COLO668 (cell line): ENCODE data around the gene ITPR2.
"Not testable (repeated sequence)": the region's sequence is repeated elsewhere in the genome, so short reads cannot be mapped to it uniquely, and the experiment has no call there.

Experiments used
- DNase-seq: peaks from one replicate; lab custom pipeline; 2025; ENCODE audit not compliant: unreplicated experiment; lab: John Stamatoyannopoulos, UW

Gene ITPR2

GRCh38 chr12:26319511-26319910 lies 513.5 kb downstream of the ITPR2 start:
- DNase-seq, result no peak

- DNase-seq, result no peak
Measured at GRCh38 chr12:26318661-26319068, 514.3 kb downstream of the ITPR2 start.

GRCh38 chr12:26317942-26318575 lies 514.9 kb downstream of the ITPR2 start:
- DNase-seq, result no peak

- not testable (repeated sequence) for DNase-seq
Measured at GRCh38 chr12:26314103-26314502, 518.9 kb downstream of the ITPR2 start.

- DNase-seq, result not testable (repeated sequence)
Measured at GRCh38 chr12:26310489-26310888, 522.5 kb downstream of the ITPR2 start.

GRCh38 chr12:26309634-26310033 lies 523.4 kb downstream of the ITPR2 start:
- no peak for DNase-seq

GRCh38 chr12:26304273-26304672 lies 528.7 kb downstream of the ITPR2 start:
- no peak for DNase-seq

GRCh38 chr12:26303418-26303817 lies 529.6 kb downstream of the ITPR2 start:
- DNase-seq, result no peak

- no peak for DNase-seq
Measured at GRCh38 chr12:26302776-26303175, 530.2 kb downstream of the ITPR2 start.

GRCh38 chr12:26299751-26300150 lies 533.2 kb downstream of the ITPR2 start:
- no peak for DNase-seq

- no peak for DNase-seq
Measured at GRCh38 chr12:26298785-26299621, 534.0 kb downstream of the ITPR2 start.

GRCh38 chr12:26297396-26298070 lies 535.5 kb downstream of the ITPR2 start:
- DNase-seq, result no peak

- no peak for DNase-seq
Measured at GRCh38 chr12:26295001-26295400, 538.0 kb downstream of the ITPR2 start.

GRCh38 chr12:26293612-26294011 lies 539.4 kb downstream of the ITPR2 start:
- DNase-seq, result no peak

- no peak for DNase-seq
Measured at GRCh38 chr12:26292596-26292995, 540.4 kb downstream of the ITPR2 start.

- no peak for DNase-seq
Measured at GRCh38 chr12:26290565-26290964, 542.4 kb downstream of the ITPR2 start.

GRCh38 chr12:26287671-26288381 lies 545.2 kb downstream of the ITPR2 start:
- no peak for DNase-seq
